Coronary artery (tissue), 2 donors: ENCODE measurements around the gene KLRK1.
"Not testable (repeated sequence)": the region's sequence is repeated elsewhere in the genome, so short reads cannot be mapped to it uniquely, and the experiment has no call there.

Experiments
- DNase-seq: peaks from one replicate; pipeline ENCODE4 v3.0.0-alpha.2; 2017; ENCODE audit warnings: low spot score
- H3K27ac ChIP-seq, 2 donors: fragments of 200-600 bp; sonication (generic); one replicate each; pipeline ENCODE4 v1.5.1; 2016 to 2019
- H3K4me3 ChIP-seq: fragments of 200-600 bp; sonication (generic); 2 replicates; pipeline ENCODE4 v1.5.1; 2016; ENCODE audit warnings: mild to moderate bottlenecking, moderate library complexity
- TF ChIP-seq, protein P1 (sequence below): fragments of 200-600 bp; sonication (generic); IDR thresholded peaks from one replicate; pipeline ENCODE4 v1.5.1; 2019; ENCODE audit warnings: antibody characterized with exemption

The KLRK1 gene

DNA sequence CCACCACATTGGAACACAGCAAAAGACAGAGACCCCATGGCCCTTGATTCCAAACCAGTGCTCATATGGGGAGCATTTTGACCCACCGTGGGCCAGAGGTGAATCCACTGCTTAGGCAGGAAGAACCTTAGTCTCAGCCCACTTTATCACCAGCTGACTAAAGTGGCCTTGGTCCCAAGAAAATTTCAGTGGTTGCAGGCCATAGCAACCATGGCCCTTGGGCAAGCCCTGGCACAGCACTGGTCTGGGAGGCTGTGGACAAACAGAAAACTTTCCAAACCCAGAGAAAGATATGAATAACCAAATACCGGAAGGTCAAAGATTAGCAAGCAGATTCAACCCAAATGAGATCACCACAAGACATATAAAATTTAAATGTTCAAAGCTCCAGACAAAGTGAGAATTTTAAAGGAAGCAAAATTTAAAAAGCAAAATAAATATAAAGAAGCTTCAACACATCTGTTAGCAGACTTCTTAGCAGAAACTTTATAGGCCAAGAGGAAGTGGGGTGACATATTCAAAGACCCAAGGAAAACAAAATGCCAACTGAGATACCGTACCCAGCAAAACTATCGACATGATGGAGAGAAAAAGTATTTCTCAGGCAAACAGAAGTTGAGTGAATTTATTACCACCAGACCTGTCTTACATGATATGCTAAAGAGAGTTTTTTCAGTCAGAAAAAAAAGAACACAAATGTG, 7.8 kb downstream of the KLRK1 start:
- no peak for DNase-seq
- Histone ChIP-seq H3K27ac (no peak overlapping the region), H3K4me3 (no peak overlapping the region)
- TF ChIP-seq, protein P1, sequence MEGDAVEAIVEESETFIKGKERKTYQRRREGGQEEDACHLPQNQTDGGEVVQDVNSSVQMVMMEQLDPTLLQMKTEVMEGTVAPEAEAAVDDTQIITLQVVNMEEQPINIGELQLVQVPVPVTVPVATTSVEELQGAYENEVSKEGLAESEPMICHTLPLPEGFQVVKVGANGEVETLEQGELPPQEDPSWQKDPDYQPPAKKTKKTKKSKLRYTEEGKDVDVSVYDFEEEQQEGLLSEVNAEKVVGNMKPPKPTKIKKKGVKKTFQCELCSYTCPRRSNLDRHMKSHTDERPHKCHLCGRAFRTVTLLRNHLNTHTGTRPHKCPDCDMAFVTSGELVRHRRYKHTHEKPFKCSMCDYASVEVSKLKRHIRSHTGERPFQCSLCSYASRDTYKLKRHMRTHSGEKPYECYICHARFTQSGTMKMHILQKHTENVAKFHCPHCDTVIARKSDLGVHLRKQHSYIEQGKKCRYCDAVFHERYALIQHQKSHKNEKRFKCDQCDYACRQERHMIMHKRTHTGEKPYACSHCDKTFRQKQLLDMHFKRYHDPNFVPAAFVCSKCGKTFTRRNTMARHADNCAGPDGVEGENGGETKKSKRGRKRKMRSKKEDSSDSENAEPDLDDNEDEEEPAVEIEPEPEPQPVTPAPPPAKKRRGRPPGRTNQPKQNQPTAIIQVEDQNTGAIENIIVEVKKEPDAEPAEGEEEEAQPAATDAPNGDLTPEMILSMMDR: no peak

DNA sequence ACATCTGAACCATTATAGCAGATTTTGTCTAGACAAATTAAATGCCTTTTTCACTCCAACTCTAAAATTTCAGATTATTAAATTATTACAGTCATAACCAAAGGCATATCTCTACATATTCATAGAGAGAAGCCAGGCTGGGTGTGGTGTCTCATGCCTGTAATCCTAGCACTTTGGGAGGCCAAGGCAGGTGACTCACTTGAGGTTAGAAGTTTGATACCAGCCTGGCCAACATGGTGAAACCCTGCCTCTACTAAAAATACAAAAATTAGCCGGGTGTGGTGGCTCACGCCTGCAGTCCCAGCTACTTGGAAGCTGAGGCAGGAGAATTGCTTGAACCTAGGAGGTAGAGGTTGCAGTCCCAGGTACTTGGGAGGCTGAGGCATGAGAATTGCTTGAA, 11.1 kb downstream of the KLRK1 start:
- not testable (repeated sequence) for H3K27ac ChIP-seq, DNase-seq, H3K4me3 ChIP-seq

DNA sequence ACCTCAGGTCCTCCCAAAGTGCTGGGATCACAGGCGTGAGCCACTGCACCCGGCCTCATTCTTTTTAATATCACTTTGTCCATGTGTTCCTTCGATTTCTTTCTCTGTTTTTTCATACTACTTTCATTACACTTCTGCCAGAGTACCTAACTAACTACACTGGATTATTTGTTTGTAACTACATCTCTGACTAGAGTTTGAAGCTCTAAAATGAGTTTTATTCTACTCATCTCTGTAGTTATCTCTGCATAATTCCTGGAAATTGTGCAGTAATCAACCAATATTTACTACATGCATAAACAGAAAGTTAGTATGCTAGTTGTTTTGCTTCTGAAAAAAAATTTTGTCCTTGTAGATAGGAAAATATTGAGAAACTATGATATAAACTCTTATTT, 15.2 kb downstream of the KLRK1 start:
- TF ChIP-seq, protein P1: no peak
- no peak for DNase-seq
- no peak overlapping the region for H3K4me3 ChIP-seq
- no peak overlapping the region for H3K27ac ChIP-seq

GRCh38 chr12:10372559-10372958, 17.3 kb downstream of the KLRK1 start:
- Histone ChIP-seq H3K4me3 (no peak overlapping the region), H3K27ac (peak overlapping the region in 1 of 2 donors; percentile 38)
- TF ChIP-seq, protein P1: no peak
- no peak for DNase-seq

DNA sequence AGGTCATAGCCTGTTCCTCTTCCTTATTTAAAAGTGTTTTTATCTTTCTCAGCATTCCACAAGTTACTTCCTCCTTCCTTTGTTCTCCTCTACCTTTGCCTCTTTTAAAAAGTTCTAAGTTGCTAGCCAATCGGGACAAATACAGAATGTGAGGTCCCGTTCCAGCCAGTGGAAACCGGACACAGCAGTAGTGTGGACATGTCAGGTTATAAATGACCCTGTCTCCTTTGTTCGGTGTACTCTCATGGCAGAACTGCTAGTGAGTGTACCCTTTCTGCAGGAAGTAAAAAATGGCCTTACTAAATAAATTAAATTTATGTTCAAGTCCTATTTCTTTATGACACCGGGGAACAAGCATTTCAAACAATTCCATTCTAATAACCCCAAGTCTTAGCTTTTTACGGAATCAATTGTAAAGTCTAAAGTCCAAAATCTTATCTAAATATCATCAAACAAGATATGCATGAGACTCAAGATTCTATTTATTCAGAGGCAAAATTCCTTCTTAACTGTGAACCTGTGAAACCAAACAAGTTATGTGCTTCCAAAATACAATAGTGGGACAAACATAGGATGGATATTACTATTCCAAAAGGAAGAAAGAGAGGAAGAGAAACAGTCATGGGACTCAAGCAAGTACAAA, 17.8 kb downstream of the KLRK1 start:
- peak overlapping the region in 1 of 2 donors; percentile 38 for H3K27ac ChIP-seq
- not testable (repeated sequence) for DNase-seq, H3K4me3 ChIP-seq

DNA sequence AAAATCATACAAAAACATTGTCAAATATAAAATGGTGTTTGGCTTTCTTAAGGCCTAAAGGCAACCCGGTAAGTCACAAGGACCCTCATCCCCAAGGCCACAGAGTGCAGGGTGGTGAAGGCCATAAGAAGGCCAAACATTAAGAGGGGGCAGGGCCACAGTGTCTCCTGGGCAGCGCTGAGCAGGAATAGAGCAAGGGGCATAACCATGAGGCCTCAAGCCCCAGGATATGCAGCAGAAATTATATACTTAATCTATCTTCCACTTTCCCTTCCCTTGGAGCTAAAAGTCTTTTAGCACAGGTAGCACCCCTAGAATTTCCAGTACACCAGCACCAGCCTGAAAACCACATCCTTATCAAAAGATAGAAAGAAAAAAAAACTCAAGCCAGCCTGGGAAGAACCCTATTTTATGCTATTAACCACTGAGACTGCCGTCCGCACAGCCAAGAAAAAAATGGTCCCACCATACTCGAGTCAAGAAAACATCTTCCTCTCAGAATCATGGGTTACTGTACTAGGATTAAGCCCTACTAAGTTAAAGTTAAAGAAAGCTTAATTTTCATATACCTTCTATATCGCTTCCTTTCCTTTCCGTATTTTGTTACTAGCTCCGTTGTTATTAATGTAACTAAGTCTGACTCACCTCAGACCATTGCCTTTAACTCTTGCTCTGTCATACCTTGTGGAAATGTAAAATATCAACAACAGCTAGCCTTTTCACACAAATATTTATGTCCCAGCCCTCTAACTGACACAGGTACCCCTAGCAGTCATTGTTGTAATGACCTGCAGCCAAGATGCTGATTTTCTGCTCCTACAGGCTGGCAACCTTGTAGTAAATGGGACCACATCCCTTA, 20.1 kb downstream of the KLRK1 start:
- Histone ChIP-seq H3K4me3 (no peak overlapping the region), H3K27ac (no peak overlapping the region)
- TF ChIP-seq, protein P1: no peak
- no peak for DNase-seq

GRCh38 chr12:10368206-10369171, 21.4 kb downstream of the KLRK1 start:
- Histone ChIP-seq H3K4me3 (peak overlapping the region; percentile 42), H3K27ac (peak overlapping the region; percentile 64 to 68)
- TF ChIP-seq, protein P1: no peak
- DNase-seq: no peak

DNA sequence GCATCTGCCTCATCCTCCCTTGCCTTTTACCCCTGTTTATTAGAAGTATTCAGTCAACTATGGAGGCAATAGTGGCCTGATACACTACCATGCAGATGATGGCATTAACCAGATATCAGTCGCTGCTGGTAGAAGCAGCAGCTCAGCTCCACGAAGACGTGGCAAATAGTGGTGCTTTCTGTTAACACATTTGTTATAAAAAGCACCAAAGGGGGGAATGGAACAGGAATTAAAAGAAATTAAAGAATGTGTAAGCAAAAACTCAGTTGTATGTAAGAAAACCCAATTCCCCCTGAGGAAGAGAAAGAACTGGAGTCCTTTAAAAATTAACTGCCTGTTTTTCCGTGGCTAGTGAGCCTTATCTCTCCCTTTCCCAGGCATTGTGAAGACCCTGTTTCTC, 22.1 kb downstream of the KLRK1 start:
- H3K27ac ChIP-seq: peak overlapping the region; percentile 41 to 47

More for the DNA sequence above, 22.1 kb downstream of the KLRK1 start:
- not testable (repeated sequence) for DNase-seq, H3K4me3 ChIP-seq
